ENCODE measurements around the gene IFNLR1. TPM values are rescaled to one million over a fixed set of nuclear protein-coding genes. Genes with fewer than 3 reads are reported as not detected.
"Not testable (repeated sequence)": the region's sequence is repeated elsewhere in the genome, so short reads cannot be mapped to it uniquely, and the experiment has no call there.

IFNLR1 gene
- total and polyA plus RNA-seq, 2 donors from 2014 or later, result 1.6 to 4.8 TPM

DNA sequence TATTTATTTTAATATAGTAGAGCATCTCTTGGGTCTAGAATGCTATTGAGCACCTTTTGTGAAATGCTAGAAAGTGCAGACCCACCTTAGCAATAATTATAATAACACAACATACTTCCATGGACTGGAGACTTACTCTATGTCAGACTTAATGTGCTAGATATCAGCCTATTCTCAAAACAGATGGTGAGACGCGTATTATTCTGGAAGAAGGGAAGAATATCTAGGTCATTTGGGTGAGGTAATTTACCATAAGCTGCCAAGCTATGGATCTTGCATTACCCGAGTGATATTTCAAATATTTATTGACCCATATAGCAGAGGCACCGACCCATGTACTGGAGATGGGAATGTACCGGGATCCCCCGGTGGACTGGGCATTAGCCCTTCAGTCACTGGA is 20.6 kb upstream of the IFNLR1 start:
- H3K9me3 ChIP-seq (ENCODE audit: control insufficient read depth in 2 of 3, insufficient read depth in 1 of 3, low read length in 3 of 3), result peaks cover 0 to 3% (median 0%) of the 10 kb centered on the region in 3 donors
- DNase-seq, result no peak
- H3K27ac ChIP-seq (ENCODE audit: low read depth in 2 of 2, low read length in 2 of 2), result no peak overlapping the region
- H3K4me3 ChIP-seq (ENCODE audit: low read length in 3 of 3), result no peak overlapping the region
- no peak for FAIRE-seq
- H3K27me3 ChIP-seq (ENCODE audit: control insufficient read depth, insufficient read depth, low read length), result no peaks in the 10 kb centered on the region
- no peak overlapping the region for H3K9ac ChIP-seq (ENCODE audit: low read length in 3 of 3)
- no peaks in the 10 kb centered on the region for H3K36me3 ChIP-seq (ENCODE audit: control insufficient read depth in 2 of 3, insufficient read depth in 3 of 3, low read length in 3 of 3)
- intact Hi-C loops (cut with DNase I), result loop anchor here (5.0 kb wide), 1 partner anchor 180 kb away; no protein-coding TSS in a partner anchor
- TF ChIP-seq, protein P1, sequence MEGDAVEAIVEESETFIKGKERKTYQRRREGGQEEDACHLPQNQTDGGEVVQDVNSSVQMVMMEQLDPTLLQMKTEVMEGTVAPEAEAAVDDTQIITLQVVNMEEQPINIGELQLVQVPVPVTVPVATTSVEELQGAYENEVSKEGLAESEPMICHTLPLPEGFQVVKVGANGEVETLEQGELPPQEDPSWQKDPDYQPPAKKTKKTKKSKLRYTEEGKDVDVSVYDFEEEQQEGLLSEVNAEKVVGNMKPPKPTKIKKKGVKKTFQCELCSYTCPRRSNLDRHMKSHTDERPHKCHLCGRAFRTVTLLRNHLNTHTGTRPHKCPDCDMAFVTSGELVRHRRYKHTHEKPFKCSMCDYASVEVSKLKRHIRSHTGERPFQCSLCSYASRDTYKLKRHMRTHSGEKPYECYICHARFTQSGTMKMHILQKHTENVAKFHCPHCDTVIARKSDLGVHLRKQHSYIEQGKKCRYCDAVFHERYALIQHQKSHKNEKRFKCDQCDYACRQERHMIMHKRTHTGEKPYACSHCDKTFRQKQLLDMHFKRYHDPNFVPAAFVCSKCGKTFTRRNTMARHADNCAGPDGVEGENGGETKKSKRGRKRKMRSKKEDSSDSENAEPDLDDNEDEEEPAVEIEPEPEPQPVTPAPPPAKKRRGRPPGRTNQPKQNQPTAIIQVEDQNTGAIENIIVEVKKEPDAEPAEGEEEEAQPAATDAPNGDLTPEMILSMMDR (IDR thresholded peaks at IDR 0.05; ENCODE audit: borderline replicate concordance, extremely low read depth, insufficient read depth), result no peak
- no peaks in the 10 kb centered on the region for H3K4me1 ChIP-seq (ENCODE audit: control insufficient read depth in 2 of 3, insufficient read depth in 2 of 3, low read depth in 1 of 3, low read length in 3 of 3)

DNA sequence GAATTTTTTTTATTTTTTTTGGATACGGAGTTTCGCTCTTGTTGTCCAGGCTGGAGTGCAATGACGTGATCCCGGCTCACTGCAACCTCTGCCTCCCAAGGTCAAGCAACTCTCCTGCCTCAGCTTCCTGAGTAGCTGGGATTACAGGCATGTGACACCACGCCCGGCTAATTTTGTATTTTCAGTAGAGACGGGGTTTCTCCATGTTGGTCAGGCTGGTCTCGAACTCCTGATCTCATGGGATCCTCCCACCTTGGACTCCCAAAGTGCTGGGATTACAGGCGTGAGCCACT is 20.3 kb upstream of the IFNLR1 start:
- not testable (repeated sequence) for H3K36me3 ChIP-seq (ENCODE audit: control insufficient read depth in 2 of 3, insufficient read depth in 3 of 3, low read length in 3 of 3); H3K4me1 ChIP-seq (ENCODE audit: control insufficient read depth in 2 of 3, insufficient read depth in 2 of 3, low read depth in 1 of 3, low read length in 3 of 3); FAIRE-seq; H3K9me3 ChIP-seq (ENCODE audit: control insufficient read depth in 2 of 3, insufficient read depth in 1 of 3, low read length in 3 of 3); H3K27me3 ChIP-seq (ENCODE audit: control insufficient read depth, insufficient read depth, low read length); H3K27ac ChIP-seq (ENCODE audit: low read depth in 2 of 2, low read length in 2 of 2); DNase-seq; H3K9ac ChIP-seq (ENCODE audit: low read length in 3 of 3); H3K4me3 ChIP-seq (ENCODE audit: low read length in 3 of 3)
- intact Hi-C loops (cut with DNase I), result loop anchor here (5.0 kb wide), 1 partner anchor 180 kb away; no protein-coding TSS in a partner anchor

DNA sequence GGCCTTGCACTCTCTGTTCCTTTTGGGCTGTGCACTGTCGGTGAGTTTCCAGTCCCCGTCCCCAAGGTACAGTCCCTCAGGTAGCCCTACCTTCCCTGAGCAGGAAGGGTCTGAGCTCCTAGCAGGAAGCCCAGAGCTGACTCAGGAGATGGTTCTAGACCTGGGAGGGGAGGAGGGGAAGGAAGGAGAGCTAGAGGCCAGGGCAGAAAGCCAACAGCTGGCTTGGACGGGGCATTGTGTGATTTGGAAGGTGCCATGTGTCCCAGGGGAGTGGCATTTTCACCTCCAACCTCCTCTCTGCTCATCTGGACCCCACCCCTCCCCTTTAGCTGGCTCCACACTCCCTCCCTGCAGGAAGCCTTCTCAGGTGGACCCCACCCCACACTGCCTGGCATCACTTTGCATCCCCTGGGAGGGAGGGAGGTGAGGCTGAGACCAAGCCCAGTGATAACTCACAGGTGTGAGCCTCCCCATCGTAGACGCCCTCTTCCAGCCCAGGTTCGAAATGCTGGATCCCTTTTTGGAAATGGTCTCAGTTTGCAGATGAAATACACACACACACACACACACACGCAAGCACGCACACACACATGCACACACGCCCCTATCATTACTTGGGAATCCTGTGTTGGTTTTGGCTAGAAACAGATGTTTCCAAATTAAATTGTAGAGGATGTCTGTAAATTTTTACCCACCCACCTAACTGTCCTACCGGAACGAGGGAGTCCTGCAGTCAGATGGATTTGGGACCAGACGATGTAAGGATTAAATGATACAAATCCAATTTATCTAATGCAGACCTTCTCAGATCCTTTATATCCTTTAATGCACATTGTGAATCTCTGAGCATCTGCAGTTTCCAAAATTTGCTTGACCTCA is 19.7 kb upstream of the IFNLR1 start:
- Histone ChIP-seq H3K4me1 (ENCODE audit: control insufficient read depth in 2 of 3, insufficient read depth in 2 of 3, low read depth in 1 of 3, low read length in 3 of 3) (no peaks in the 10 kb centered on the region), H3K36me3 (ENCODE audit: control insufficient read depth in 2 of 3, insufficient read depth in 3 of 3, low read length in 3 of 3) (no peaks in the 10 kb centered on the region), H3K27ac (ENCODE audit: low read depth in 2 of 2, low read length in 2 of 2) (no peak overlapping the region), H3K9me3 (ENCODE audit: control insufficient read depth in 2 of 3, insufficient read depth in 1 of 3, low read length in 3 of 3) (no peaks in the 10 kb centered on the region), H3K4me3 (ENCODE audit: low read length in 3 of 3) (no peak overlapping the region), H3K9ac (ENCODE audit: low read length in 3 of 3) (no peak overlapping the region), H3K27me3 (ENCODE audit: control insufficient read depth, insufficient read depth, low read length) (no peaks in the 10 kb centered on the region)
- TF ChIP-seq, protein P1 (IDR thresholded peaks at IDR 0.05; ENCODE audit: borderline replicate concordance, extremely low read depth, insufficient read depth), result no peak
- FAIRE-seq (no peak), DNase-seq (peak in 1 of 5 donors; percentile 42)
- intact Hi-C loops (cut with DNase I), result loop anchor here (5.0 kb wide), 1 partner anchor 181 kb away; no protein-coding TSS in a partner anchor

DNA sequence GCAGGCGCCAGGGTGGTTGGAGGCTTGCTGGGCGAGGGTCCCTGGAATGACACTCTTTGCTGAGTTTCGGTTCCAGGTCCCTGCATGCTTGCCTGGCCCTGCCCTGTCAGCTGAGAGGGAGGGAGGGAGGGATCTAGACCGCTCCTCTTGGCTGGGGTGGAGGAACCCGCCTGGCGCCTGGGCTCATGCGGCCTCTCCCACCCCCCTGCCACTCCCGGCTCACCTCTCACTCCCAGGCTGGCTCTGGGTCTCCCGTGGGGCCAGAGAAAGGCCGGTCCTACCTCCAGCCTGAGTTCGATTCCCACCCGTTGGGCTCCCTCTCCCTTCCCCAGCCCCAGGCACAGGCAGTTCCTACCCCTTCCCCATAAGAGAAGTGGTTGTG is 19.0 kb upstream of the IFNLR1 start:
- DNase-seq (peak in 1 of 5 donors; percentile 62), FAIRE-seq (no peak)
- Histone ChIP-seq H3K9me3 (ENCODE audit: control insufficient read depth in 2 of 3, insufficient read depth in 1 of 3, low read length in 3 of 3) (no peaks in the 10 kb centered on the region), H3K9ac (ENCODE audit: low read length in 3 of 3) (no peak overlapping the region), H3K27me3 (ENCODE audit: control insufficient read depth, insufficient read depth, low read length) (no peaks in the 10 kb centered on the region), H3K4me1 (ENCODE audit: control insufficient read depth in 2 of 3, insufficient read depth in 2 of 3, low read depth in 1 of 3, low read length in 3 of 3) (no peaks in the 10 kb centered on the region), H3K4me3 (ENCODE audit: low read length in 3 of 3) (no peak overlapping the region), H3K36me3 (ENCODE audit: control insufficient read depth in 2 of 3, insufficient read depth in 3 of 3, low read length in 3 of 3) (no peaks in the 10 kb centered on the region), H3K27ac (ENCODE audit: low read depth in 2 of 2, low read length in 2 of 2) (no peak overlapping the region)
- intact Hi-C loops (cut with DNase I), result loop anchor here (5.0 kb wide), 1 partner anchor 181 kb away; no protein-coding TSS in a partner anchor
- TF ChIP-seq, protein P1 (IDR thresholded peaks at IDR 0.05; ENCODE audit: borderline replicate concordance, extremely low read depth, insufficient read depth), result no peak
